Kidney epithelial cell (primary cell): ENCODE results near the gene ACTRT3. TPM values are rescaled to one million over a fixed set of nuclear protein-coding genes. Genes with fewer than 3 reads are reported as not detected.
"Not testable (repeated sequence)": the region's sequence is repeated elsewhere in the genome, so short reads cannot be mapped to it uniquely, and the experiment has no call there.

Experiments
- DNase-seq: peaks from one replicate; pipeline ENCODE4 v3.0.0-alpha.2; 2010; ENCODE audit warnings: low read depth
- H3K27me3 ChIP-seq: 2 replicates; pipeline ENCODE4 v1.6.0; 2011; ENCODE audit warnings: low read length; ENCODE audit not compliant: control insufficient read depth, insufficient read depth
- H3K36me3 ChIP-seq: 2 replicates; pipeline ENCODE4 v1.5.1; 2011; ENCODE audit warnings: low read length; ENCODE audit not compliant: control insufficient read depth, insufficient read depth
- H3K4me3 ChIP-seq: 2 replicates; pipeline ENCODE4 v1.5.1; 2011; ENCODE audit warnings: low read depth, mild to moderate bottlenecking, control low read depth, low read length
- total RNA-seq: library from RNA; depleted of rRNA; stranded (reverse); fragments of >200 nt; gene quantifications from 2 replicates; pipeline ENCODE4 v1.2.3, GENCODE V29; 2015
- TF ChIP-seq, protein P1 (sequence below): IDR thresholded peaks from 2 replicates; pipeline ENCODE4 v1.5.1; 2011; ENCODE audit warnings: mild to moderate bottlenecking, moderate library complexity, low read length, control low read depth, inconsistent platforms; ENCODE audit not compliant: insufficient read depth, poor library complexity, severe bottlenecking

The ACTRT3 gene
- total RNA-seq, 1 donor from 2014 or later: 3.8 TPM

DNA sequence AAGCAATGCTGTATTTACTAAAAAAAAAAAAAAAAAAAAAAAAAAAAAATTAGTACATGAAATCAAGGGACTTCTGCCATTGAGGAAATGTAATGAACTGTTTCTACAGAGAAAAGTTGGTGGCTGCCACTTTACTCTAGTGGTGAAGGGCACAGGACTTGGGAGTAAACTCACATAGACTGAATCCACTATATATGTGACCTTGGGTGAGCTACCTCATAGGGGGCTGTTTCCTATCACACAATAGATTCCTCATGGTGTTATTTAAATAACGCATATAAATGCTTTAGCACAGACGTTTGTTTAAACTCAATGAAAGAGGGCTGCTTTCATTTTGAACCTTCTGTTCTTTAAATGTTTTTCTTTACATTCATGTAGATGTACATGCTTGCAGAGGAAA lies 30.3 kb downstream of the ACTRT3 start:
- Histone ChIP-seq H3K27me3 (no peaks in the 10 kb centered on the region), H3K36me3 (no peaks in the 10 kb centered on the region), H3K4me3 (no peak overlapping the region)
- no peak for DNase-seq
- TF ChIP-seq, protein P1, sequence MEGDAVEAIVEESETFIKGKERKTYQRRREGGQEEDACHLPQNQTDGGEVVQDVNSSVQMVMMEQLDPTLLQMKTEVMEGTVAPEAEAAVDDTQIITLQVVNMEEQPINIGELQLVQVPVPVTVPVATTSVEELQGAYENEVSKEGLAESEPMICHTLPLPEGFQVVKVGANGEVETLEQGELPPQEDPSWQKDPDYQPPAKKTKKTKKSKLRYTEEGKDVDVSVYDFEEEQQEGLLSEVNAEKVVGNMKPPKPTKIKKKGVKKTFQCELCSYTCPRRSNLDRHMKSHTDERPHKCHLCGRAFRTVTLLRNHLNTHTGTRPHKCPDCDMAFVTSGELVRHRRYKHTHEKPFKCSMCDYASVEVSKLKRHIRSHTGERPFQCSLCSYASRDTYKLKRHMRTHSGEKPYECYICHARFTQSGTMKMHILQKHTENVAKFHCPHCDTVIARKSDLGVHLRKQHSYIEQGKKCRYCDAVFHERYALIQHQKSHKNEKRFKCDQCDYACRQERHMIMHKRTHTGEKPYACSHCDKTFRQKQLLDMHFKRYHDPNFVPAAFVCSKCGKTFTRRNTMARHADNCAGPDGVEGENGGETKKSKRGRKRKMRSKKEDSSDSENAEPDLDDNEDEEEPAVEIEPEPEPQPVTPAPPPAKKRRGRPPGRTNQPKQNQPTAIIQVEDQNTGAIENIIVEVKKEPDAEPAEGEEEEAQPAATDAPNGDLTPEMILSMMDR: no peak

DNA sequence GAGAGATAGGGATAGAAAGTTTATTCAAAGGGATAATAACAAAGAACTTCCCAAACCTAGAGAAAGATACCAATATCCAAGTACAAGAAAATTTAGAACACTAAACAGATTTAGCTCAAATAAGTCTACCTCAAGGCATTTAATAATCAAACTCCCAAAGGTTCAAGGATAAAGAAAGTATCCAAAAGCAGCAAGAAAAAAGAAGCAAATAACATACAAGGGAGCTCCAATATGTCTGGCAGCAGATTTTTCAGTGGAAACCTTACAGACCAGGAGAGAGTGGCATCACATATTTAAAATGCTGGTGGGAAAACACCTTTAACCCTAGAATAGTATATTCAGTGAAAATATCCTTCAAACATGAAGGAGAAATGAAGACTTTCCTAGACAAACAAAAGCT lies 37.5 kb downstream of the ACTRT3 start:
- not testable (repeated sequence) for DNase-seq, H3K27me3 ChIP-seq, H3K36me3 ChIP-seq, H3K4me3 ChIP-seq

DNA sequence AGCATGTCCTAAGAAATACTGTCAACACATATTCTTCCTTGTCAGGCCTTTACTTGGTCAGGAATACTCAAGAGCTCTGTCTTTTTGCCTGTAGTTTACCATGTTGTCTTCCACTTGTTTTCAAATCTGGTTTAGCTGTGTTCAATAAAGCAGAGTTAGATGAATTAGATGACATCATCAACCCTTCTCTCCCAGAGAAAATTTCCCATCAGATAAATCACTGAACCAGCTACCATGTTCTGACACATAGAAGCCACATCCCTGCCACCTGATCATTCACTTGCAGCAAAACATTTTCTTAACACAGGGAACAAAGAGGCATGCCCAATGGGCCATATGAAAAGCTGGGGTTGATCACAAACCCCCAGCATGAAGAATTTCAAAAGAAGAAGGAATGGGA lies 46.6 kb downstream of the ACTRT3 start:
- Histone ChIP-seq H3K36me3 (no peaks in the 10 kb centered on the region), H3K27me3 (no peaks in the 10 kb centered on the region), H3K4me3 (no peak overlapping the region)
- TF ChIP-seq, protein P1: no peak
- no peak for DNase-seq

DNA sequence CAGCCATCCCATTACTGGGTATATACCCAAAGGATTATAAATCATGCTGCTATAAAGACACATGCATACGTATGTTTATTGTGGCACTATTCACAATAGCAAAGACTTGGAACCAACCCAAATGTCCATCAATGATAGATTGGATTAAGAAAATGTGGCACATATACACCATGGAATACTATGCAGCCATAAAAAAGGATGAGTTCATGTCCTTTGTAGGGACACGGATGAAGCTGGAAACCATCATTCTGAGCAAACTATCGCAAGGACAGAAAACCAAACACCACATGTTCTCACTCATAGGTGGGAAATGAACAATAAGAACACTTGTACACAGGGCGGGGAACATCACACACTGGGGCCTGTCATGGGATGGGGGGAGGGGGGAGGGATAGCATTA lies 50.9 kb downstream of the ACTRT3 start:
- not testable (repeated sequence) for H3K36me3 ChIP-seq, H3K27me3 ChIP-seq, H3K4me3 ChIP-seq, DNase-seq

Other genes with a start within 250 kb of the ACTRT3 start
- gene MECOM, start 105.8 kb downstream of the ACTRT3 start, total RNA-seq: 12.4 and 12.6 TPM in 2 replicates
- 246 and 351 TPM in 2 replicates for gene TERC, start 4.5 kb downstream of the ACTRT3 start, total RNA-seq
- gene MYNN, start 3.8 kb upstream of the ACTRT3 start, total RNA-seq: 14.8 and 17.3 TPM in 2 replicates
- 0.04 and 0.41 TPM in 2 replicates for gene LRRIQ4, start 43.3 kb upstream of the ACTRT3 start, total RNA-seq
- 4.1 and 6.0 TPM in 2 replicates for gene LRRC34, start 43.3 kb upstream of the ACTRT3 start, total RNA-seq
- not detected in 2 replicates for gene LRRC31, start 100.4 kb upstream of the ACTRT3 start, total RNA-seq
- not detected in 2 replicates for gene SAMD7, start 142.0 kb upstream of the ACTRT3 start, total RNA-seq
- gene SEC62, start 197.2 kb upstream of the ACTRT3 start, total RNA-seq: 28.1 and 31.1 TPM in 2 replicates